NOMO-1 treated with DMSO at 0.1 percent for 48 hours (cell line): ENCODE results near the gene RNASE1.
"Not testable (repeated sequence)": the region's sequence is repeated elsewhere in the genome, so short reads cannot be mapped to it uniquely, and the experiment has no call there.

Source experiments
- DNase-seq: peaks from one replicate; lab custom pipeline; 2025; ENCODE audit not compliant: unreplicated experiment; lab: John Stamatoyannopoulos, UW

RNASE1 gene

DNA sequence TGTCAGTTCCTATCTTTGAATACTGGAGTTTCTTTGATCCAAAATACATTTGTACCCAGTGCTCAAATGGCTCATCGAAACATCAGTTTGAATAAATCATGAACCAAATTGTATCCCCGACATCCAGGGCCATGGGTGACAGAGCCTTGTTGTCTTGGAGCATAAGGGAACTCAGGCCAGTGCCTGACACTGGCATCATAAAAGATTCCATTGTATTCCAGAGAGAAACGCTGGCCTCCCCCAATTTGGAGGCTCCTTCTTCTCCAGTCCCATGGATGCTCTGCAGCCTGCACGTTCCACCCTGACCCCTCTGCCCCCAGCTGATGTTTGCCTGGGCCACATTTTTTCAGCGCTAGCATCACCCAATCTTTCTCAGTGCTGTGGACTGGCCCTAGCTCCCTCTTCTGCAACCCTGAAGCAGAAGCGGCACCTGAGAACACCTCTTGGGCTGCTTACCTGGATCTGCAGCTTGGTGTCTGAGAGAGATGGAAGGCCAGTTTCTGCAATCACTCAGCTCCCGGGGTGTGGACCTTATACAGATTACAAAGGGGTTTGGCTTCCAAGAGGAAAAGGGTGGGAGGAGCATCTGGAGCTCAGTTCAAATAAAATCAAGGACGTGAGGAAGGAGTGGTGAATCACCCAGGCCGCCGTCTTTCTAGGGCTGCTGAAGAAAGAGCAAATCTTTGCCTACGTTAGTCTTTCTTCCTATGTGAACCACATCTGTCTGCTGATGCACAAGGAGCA lies at the start of gene RNASE1:
Gene RNASE1 (minus strand): TSS at position 504 of the 744 bp plus-strand sequence. CDS start 776 bp downstream, outside the sequence.
- DNase-seq = no peak

DNA sequence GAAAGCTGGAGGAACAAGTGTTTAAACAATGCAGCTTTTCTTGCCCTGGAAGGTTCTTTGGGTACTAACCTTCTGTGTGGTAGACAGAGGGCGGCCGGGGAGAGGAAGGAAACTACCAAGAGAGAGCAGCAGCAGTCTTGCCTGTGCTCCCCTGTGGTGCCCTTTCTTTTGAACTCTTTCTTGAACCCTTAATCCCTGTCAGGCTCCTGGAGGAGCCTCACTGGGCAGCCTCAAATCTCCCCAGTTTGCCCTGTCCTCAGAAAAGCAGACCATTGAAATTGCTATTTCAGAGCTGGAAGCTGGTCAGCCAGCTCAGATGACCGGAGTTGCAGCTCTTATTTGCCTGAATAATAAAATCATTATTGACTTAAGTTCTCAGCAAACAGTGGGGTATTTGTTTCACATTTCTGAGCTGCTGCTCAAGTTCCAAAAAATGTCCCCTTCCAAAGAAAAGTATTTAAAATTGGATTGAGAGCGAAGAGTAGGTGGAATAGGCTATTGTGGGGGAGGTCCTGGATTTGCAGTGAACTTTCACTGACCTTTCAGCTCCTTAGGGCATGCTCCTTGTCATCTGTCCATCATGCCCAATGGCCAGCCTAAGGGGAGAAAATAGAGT lies 46.4 kb upstream of the RNASE1 start:
- peak; percentile 29 for DNase-seq

DNA sequence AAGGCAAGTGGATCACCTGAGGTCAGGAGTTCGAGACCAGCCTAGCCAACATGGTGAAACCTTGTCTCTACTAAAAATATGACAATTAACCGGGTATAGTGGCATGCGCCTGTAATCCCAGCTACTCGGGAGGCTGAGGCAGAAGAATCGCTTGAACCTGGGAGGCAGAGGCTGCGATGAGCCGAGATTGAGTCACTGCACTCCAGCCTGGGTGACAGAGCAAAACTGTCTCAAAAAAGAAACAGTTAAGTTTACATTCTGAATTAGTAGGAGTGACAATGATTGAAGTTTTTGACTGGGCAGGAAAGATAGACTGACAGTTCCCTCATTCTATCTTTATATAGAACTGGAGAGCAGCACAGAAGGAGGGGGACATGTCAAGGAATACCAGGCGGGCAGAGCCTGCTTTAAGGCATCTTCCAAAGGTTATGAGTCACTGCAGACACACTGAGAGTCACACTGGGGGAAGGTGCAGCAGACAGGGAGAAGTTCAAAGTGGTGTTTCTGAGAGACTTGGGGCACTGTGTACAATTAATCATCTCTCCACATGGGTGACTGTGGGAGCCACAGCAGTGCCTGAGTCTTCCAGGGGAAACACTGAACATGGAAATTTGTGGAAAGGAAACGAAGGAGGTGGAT lies 45.8 kb upstream of the RNASE1 start:
- peak; percentile 45 for DNase-seq

DNA sequence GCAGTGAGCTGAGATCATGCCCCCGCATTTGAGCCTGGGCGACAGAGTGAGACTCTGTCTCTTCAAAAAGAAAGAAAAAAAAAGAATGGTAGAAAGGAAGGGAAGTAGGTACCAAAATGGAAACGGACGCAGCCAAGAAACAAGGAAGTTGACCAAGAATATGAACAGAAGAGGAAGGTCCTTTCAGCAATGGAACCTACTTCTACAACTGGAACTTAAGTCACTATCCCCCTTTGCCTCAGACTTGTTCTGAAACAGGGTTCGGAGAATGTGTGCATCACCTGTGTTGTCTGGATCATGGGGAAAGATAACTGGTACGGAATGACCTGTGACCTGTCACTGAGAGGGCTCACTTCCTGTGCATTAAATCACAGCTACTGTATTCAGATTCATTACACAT lies 43.9 kb upstream of the RNASE1 start:
- DNase-seq = peak; percentile 70

DNA sequence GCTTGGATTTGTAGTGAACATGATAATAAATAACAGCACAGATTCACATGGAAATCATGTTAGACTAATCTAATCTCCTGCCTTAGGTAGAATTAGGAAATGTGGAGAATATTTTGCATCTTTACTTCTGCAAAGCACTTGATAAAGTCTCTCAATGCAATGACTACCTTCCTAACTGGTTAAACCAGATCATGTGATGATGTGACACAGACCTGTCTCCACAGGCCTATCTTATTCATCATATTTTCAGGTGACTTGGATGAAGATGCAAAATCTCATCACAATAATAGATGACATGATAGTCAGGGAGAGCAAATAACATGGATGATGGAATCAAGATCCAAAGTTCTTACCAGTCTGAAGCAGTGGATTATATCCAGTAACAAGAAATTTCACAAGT lies 38.5 kb upstream of the RNASE1 start:
- DNase-seq = no peak

DNA sequence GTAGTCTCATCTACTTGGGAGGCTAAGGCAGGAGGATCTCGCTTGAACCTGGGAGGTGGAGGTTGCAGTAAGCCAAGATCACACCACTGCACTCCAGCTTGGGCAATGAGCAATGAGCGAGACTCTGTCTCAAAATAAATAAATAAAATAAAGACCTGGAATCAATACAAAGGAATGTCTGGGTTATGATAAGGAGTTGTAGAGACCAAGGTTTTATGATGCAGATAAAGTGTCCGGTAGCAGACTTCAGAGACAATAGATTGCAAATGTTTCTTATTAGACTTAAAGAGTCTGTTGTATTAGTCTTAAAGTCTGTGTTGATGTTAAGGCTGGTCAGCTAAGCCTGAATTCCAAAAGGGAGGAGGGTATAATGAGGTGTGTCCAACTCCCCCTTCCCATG lies 35.2 kb upstream of the RNASE1 start:
- DNase-seq = no peak

DNA sequence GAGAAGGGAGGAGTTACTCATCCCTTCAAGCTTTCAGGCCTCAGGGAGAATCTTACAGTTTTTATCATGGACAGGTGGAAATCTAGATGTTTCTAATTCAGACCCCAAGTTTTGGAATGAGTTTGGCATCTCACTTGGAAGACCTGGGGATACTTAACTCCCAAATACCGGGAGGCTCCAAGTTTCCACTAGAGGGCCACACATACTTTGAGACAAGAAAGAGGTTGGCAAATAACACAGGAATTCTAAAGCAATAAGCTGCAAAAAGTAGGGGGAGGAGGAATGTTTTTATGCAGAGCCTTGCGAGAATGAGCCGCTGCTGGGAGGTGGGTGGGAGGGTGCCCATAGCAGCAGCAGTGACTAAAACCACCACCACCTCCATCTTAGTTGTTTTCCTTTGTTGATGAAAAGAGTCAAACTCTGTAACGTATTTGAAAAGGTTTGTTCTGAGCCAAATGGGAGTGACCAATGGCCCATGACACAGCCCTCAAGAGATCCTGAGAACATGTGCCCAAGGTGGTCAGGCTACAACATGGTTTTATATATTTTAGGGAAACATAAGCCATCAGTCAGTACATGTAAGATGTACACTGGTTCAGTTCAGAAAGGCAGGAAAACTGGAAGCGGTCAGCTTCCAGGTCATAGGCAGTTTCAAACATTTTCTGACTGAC lies 34.2 kb upstream of the RNASE1 start:
- no peak for DNase-seq

DNA sequence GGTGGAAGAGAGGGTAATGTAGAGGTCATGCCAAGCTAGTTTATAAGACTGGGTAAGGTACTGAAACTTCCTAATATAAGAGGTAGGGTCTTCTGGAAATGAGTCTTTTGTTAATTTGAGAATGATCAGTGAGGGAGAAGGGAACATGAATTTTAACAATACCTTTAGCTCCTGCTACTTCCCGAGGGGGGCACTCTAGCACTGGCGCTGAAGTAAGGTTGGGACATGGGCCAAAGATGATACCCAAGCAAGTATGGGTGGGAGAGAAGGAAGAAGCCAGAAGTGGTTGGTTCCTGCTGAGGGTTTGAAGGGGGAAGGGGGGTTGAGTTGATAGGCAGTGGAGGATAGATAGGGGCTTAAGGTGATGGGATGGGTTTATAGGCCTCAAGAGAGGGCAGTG lies 32.3 kb upstream of the RNASE1 start:
- DNase-seq = no peak

DNA sequence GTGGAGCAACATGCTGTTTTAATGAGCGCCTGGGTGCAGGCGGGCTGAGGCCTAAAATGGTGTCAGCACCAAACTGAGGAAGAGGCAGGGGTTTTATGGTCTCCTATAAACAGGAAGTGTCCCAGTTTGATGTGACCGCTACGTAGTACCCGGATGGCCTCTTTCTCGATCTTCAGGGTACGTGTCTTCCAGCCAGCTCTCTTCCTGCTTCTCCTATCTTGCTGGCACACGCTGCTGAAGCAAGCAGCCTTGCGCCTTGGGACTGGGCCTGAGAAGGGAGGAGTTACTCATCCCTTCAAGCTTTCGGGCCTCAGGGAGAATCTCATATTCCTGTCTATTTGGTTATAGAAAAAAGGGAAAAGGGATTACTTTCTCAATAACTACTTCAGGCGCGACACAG lies 28.2 kb upstream of the RNASE1 start:
- no peak for DNase-seq

DNA sequence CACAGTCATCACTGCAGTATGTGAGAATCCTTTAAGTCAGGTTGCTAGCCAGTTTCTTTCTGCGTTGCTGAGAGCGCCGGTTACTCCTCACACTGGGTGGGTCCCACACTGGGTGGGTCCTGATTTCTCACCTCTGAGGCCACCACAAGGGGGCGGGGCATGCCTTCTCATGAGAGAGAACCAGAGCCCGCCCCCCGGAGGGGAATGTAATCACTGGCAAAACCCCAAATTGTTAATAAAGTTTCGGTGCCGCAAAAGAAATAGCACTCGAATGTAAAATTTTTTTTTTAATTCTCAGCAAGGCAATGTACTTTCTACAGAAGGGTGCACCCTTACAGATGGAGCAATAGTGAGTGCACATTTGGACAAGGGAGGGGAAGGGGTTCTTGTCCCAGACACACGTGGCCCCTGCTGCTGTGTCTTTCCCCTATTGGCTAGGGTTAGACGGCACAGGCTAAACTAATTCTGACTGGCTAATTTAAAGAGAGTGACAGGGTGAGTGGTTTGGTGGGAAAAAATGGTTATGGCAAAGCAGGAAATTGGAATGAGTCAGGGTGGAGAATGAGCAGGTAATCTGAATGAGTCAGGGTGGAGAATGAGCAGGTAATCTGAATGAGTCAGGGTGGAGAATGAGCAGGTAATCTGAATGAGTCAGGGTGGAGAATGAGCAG lies 25.5 kb upstream of the RNASE1 start:
- DNase-seq = not testable (repeated sequence)

DNA sequence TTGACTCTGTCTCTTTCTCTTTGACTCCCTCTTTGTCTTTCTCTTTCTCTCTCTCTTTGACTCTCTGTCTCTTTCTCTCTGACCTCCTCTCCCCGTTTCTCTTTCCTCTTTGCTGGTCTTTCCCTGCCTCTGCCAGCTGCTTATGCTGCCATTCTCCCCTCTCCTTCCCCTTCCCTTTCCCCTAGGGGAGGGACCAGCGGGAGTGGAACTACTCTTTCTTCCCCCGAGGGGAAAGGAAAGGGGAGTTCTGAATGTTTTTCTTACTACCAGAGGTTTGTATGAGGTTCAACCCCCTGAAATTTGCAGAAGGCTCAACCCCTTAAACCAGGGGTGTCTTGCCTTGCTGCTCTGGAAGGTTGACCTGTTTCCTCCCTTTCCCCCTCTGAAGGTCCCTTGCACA lies 24.7 kb upstream of the RNASE1 start:
- DNase-seq = no peak

DNA sequence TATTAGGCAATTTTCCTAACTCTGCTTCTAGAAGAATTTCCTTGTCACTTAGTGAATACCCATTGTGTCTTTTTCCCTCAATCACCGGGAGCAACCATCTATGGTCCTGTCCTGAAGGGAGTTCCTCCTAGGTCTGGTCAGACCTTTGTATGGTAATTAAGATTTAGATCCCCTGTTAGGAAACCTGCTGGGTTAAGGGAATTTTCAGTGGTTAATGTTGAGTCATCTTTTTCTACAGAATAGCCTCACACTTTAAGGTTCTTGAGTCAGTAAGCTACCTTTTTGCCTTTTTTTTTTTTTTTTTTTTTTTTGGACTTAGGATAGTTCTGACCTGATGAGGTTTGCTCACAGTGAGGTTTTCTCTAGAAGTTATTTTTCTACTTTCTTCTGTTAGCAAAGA lies 24.0 kb upstream of the RNASE1 start:
- peak; percentile 27 for DNase-seq

DNA sequence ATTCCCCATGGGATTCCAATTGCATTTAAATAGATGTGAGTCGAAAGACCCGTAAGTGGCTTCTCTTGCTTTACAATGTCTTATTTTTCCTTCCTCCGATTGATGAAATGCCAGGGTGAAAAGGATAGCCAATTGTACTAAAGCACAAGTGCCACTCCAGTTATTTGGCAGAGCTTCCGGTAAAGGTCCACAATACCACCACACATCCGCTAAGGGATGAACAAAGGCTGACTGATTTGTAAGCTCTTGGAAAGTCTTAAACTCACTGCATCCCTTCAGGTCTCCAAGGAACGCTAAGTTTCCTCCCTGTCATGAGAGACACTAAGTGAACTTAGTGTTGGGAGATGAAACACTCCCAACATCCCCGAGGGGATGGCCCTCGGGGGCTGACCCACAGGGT lies 21.2 kb upstream of the RNASE1 start:
- DNase-seq = no peak

DNA sequence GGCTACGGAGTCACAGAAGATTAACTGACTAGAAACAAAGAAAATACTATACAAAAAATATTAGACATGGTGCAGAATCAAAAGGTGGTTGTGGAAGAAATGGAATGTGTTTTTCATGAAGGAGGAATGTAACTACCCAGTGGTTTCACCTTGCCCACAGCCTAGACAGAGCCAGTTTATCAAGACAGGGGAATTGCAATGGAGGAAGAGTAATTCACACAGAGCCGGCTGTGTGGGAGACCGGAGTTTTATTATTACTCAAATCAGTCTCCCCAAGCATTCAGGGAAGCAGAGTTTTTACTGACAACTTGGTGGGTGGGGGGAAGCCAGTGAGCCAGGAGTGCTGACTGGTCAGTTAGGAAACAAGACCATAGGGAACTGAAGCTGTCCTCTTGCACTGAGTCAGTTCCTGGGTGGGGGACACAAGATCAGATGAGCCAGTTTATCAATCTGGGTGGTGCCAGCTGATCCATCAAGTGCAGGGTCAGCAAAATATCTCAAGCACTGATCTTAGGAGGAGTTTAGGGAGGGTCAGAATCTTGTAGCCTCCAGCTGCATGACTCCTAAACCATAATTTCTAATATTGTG lies 19.0 kb upstream of the RNASE1 start:
- DNase-seq = not testable (repeated sequence)

DNA sequence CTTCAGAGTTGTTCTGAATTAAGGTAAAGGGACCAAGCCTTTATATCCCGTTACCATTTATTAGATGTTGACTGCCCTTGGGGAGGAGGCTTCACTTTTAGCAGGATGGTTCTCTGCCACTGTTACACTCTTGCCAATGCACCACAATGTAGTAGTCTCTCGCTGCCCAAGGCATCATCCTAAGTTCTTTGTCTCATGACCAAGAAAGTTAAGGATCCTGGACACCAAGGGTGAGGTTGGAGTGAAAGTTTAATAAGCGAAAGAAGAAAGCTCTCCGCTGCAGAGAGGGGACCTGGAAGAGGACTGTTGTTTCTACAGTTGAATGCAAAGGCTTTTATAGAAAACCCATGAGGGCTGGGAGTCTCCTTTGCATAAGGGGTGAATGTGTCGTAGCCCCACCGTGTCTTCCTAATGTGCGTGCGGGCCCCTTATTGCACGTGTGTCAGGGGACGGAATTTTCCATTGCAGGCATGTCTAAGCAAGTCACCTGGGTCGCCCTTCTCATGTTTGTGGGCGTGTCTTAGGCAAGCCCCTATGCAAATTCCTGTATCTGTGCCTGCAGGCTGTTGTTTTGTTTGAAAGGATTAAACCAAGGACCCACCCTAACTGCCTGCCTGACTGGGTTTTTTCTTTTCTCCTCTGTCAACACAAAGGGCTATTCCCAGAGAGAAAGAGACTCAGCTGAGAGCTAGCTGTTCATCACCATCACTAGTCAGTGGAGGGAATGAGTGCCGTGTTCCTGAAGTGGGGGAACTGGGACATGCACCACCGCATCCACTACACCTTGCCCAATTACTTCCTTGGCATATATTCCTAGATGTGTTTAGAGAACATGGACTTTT lies 17.6 kb upstream of the RNASE1 start:
- no peak for DNase-seq

DNA sequence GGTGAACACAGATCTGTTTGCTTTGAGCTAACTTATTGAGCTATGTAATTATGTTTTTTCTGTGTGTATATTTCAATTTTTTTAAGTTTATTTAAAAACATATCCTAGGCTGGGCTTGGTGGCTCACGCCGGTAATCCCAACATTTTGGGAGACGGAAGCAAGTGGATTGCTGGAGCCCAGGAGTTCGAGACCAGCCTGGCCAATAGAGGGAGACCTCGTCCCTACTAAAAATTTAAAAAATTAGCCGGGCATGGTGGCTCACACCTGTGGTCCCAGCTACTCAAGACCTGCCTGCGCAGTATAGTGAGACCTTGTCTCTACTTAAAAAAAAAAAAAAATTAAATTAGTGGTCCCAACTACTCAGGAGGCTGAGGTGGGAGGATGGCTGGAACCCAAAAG lies 16.2 kb upstream of the RNASE1 start:
- DNase-seq = no peak

DNA sequence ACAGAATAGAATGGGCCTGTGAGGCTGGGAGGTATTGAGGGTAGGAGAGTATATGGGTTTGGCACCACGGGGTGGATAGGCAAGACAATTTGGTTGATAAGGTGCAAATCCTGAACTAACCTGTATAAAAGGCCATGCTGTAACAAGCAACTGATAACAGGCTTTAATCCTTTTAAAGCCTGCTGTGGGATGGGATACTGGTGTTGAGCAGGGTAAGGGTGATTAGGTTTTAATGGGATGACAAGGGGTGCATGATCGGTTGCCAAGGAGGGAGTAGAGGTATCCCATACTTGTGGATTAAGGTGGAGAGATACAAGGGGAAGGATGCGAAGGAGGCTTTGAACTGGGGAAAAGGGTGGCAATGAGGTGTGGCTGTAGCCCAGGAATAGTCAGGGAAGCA lies 13.3 kb upstream of the RNASE1 start:
- not testable (repeated sequence) for DNase-seq

DNA sequence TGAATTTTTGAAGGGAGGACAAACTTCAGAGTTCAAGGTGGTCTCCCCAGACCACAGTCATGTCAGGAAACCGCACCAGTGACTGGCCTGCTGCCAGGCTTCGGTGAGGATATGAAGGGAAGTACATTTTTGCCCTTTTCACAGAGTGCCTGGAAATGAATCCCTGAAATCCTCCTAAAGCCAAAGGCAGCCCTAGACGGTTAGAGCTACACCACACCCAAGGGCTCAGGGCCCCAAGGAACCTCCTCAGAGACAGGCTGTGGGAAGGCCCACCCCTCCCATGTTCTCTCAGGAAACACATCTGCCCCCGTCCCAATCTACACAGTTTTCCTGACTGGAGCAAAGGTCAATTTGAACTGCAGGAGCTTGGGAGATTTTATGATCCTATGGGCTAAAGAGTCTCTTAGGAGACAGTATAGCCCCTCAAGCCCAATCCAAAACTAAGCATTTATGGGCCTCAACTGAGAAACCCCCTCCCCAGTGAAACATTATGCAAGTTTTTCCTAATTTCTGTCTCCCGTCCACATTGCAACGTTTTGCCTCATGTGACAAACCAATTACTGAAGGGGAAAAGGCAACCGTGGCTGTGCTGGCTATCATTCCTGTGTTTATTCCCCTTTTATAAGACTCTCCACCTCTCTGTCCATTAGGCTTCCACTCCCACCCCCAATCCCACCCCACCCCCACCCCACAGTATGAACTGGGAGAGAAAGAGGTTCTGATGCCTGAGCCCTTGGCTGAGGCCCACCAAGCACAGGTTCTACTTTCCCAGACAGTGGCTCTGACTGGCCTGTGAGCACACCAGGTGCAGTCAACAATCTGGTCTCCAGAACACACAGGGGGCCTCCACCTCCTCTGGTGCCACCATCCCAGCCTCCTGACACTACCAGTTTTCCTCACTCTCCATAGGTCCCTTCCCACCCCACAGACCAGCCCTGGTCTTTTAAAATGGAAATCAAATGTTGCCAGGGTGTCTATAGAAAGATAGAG lies 9.6 kb upstream of the RNASE1 start:
- no peak for DNase-seq

DNA sequence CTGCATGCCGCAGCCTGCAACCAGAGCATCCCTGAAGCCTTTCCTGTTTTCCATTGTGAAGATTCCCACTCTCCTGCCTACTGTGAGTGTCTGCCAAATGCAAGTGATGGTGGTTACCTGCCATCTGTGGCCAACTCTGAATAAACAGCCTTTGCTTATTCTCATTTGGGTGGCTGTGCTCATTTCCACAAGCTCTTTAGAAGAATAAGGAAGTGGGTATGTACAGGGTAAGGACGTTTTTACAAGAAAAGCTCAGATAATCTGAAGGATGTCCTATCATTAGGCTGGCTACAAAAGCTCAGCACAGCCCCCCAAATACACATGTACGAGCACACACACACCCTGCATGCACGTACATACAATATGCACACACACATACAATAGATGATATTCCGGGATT lies 7.3 kb upstream of the RNASE1 start:
- DNase-seq = peak; percentile 46
